Hepatocyte (in vitro differentiated cells): ENCODE data around the gene ULK4. TPM values are rescaled to one million over a fixed set of nuclear protein-coding genes. Genes with fewer than 3 reads are reported as not detected.

Source experiments
- DNase-seq: peaks from one replicate; pipeline ENCODE4 v3.0.0-alpha.2; 2016; ENCODE audit warnings: low spot score
- H2AFZ ChIP-seq: fragments of 200-600 bp; sonication (generic); 2 replicates; pipeline ENCODE4 v1.6.0; 2016; ENCODE audit warnings: antibody characterized with exemption, mild to moderate bottlenecking
- H3K27ac ChIP-seq: fragments of 200-600 bp; sonication (generic); 2 replicates; pipeline ENCODE4 v1.5.1; 2016; ENCODE audit warnings: mild to moderate bottlenecking
- H3K27me3 ChIP-seq: fragments of 200-600 bp; sonication (generic); 2 replicates; pipeline ENCODE4 v1.6.1; 2016
- H3K36me3 ChIP-seq: fragments of 200-600 bp; sonication (generic); replicated peaks from 2 replicates; pipeline ENCODE4 v1.5.1; 2016; ENCODE audit warnings: low read depth; ENCODE audit not compliant: insufficient read depth
- H3K4me1 ChIP-seq: fragments of 200-600 bp; sonication (generic); 2 replicates; pipeline ENCODE4 v1.5.1; 2016; ENCODE audit warnings: mild to moderate bottlenecking, moderate library complexity; ENCODE audit not compliant: insufficient read depth
- H3K4me2 ChIP-seq: fragments of 200-600 bp; sonication (generic); 2 replicates; pipeline ENCODE4 v1.6.0; 2016
- H3K4me3 ChIP-seq: fragments of 200-600 bp; sonication (generic); 2 replicates; pipeline ENCODE4 v1.5.1; 2016; ENCODE audit warnings: mild to moderate bottlenecking
- H3K79me2 ChIP-seq: fragments of 200-600 bp; sonication (generic); 2 replicates; pipeline ENCODE4 v1.6.0; 2017; ENCODE audit warnings: mild to moderate bottlenecking
- H3K9me2 ChIP-seq: fragments of 200-600 bp; sonication (generic); replicated peaks from 2 replicates; pipeline ENCODE4 v1.6.0; 2017; ENCODE audit warnings: mild to moderate bottlenecking; ENCODE audit not compliant: insufficient read depth
- H3K9me3 ChIP-seq: fragments of 200-600 bp; sonication (generic); 2 replicates; pipeline ENCODE4 v1.5.1; 2016; ENCODE audit warnings: low read depth, mild to moderate bottlenecking
- H4K20me1 ChIP-seq: fragments of 200-600 bp; sonication (generic); 2 replicates; pipeline ENCODE4 v1.6.0; 2016; ENCODE audit warnings: mild to moderate bottlenecking; ENCODE audit not compliant: insufficient read depth, poor library complexity, severe bottlenecking
- EZH2 ChIP-seq: fragments of 200-600 bp; sonication (generic); IDR thresholded peaks from 2 replicates; pipeline ENCODE4 v1.6.1; 2016; ENCODE audit warnings: antibody characterized with exemption, mild to moderate bottlenecking, borderline replicate concordance
- EZH2phosphoT487 ChIP-seq: fragments of 200-600 bp; sonication (generic); IDR thresholded peaks from one replicate; pipeline ENCODE4 v1.6.1; 2018; ENCODE audit warnings: antibody characterized with exemption, mild to moderate bottlenecking, low read depth, moderate library complexity; ENCODE audit not compliant: unreplicated experiment, severe bottlenecking
- WGBS: methylation state at CpG from one replicate; pipeline ENCODE4 v1.1.6; 2016; ENCODE audit warnings: low lambda C conversion rate; ENCODE audit errors: missing lambda C conversion rate; 5-methylcytosine and 5-hydroxymethylcytosine counted together
- polyA plus RNA-seq: library from polyadenylated mRNA; unstranded; fragments of >200 nt; fragmentation: Nextera tagmentation; extraction: Ambion mirVana; gene quantifications from 2 replicates; pipeline ENCODE4 v1.2.1, GENCODE V29; 2016
- total RNA-seq: library from RNA; depleted of rRNA; stranded (reverse); fragments of >200 nt; gene quantifications from 2 replicates; pipeline ENCODE4 v1.2.3, GENCODE V29; 2014
- TF ChIP-seq, protein P1 (sequence below): fragments of 200-600 bp; sonication (generic); IDR thresholded peaks from 2 replicates; pipeline ENCODE4 v1.5.1; 2016; ENCODE audit warnings: antibody characterized with exemption, mild to moderate bottlenecking; ENCODE audit not compliant: poor library complexity

ULK4 gene
- total and polyA plus RNA-seq, 2 experiments from 2014 or later = 3.8 to 9.1 TPM

DNA sequence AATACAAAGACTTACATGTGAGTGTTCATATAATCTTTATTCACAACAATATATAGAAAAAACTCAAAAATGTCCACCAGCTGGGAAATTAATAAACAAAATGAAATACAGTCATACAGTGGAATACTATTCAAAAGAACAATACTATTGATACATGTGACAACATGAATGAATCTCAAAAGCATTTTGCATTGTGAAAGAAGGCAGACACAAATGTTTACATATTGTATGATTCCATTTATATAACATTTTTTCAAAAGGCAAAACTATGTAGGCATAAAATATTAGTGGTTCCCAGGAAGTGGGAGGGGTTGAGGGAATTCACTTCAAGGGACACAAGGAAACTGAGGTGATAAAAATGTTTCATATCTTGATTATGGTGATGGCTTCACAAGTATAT is 459.4 kb downstream of the ULK4 start:
- no peak for DNase-seq
- no peaks in the 10 kb centered on the region for H3K9me3 ChIP-seq
- no peaks in the 10 kb centered on the region for H3K36me3 ChIP-seq
- H3K4me1 ChIP-seq = no peaks in the 10 kb centered on the region
- no peaks in the 10 kb centered on the region for H3K79me2 ChIP-seq
- H4K20me1 ChIP-seq = no peaks in the 10 kb centered on the region
- H3K9me2 ChIP-seq = no peaks in the 10 kb centered on the region
- no peak for TF ChIP-seq EZH2
- no peak for TF ChIP-seq EZH2phosphoT487
- TF ChIP-seq, protein P1, sequence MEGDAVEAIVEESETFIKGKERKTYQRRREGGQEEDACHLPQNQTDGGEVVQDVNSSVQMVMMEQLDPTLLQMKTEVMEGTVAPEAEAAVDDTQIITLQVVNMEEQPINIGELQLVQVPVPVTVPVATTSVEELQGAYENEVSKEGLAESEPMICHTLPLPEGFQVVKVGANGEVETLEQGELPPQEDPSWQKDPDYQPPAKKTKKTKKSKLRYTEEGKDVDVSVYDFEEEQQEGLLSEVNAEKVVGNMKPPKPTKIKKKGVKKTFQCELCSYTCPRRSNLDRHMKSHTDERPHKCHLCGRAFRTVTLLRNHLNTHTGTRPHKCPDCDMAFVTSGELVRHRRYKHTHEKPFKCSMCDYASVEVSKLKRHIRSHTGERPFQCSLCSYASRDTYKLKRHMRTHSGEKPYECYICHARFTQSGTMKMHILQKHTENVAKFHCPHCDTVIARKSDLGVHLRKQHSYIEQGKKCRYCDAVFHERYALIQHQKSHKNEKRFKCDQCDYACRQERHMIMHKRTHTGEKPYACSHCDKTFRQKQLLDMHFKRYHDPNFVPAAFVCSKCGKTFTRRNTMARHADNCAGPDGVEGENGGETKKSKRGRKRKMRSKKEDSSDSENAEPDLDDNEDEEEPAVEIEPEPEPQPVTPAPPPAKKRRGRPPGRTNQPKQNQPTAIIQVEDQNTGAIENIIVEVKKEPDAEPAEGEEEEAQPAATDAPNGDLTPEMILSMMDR = no peak
- no peak overlapping the region for H3K27ac ChIP-seq
- no peak overlapping the region for H2AFZ ChIP-seq
- no peaks in the 10 kb centered on the region for H3K27me3 ChIP-seq
- H3K4me2 ChIP-seq = no peak overlapping the region
- H3K4me3 ChIP-seq = no peak overlapping the region

DNA sequence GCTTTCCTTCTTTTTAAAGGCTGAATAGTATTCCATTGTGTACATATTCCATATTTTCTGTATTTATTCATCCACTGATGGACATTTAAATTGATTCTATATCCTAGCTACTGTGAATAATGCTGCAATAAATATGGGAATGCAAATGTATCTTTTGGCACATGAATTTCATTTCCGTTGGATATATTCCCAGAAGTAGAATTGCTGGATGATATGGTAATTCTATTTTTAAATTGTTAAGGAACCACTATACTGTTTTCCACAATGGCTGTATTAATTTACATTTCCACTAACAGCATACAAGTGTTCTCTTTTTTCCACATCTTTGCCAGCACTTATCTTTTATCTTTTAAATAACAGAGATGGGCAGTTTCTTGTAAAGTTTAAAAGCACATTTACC is 459.9 kb downstream of the ULK4 start:
- Histone ChIP-seq H3K4me2 (no peak overlapping the region), H3K27ac (no peak overlapping the region), H4K20me1 (no peaks in the 10 kb centered on the region), H3K36me3 (no peaks in the 10 kb centered on the region), H3K9me2 (no peaks in the 10 kb centered on the region), H2AFZ (no peak overlapping the region), H3K79me2 (no peaks in the 10 kb centered on the region), H3K4me1 (no peaks in the 10 kb centered on the region), H3K9me3 (no peaks in the 10 kb centered on the region), H3K4me3 (no peak overlapping the region), H3K27me3 (no peaks in the 10 kb centered on the region)
- 91% methylated on average over 1 of the region's 1 CpG for WGBS
- no peak for DNase-seq
- no peak for TF ChIP-seq EZH2

DNA sequence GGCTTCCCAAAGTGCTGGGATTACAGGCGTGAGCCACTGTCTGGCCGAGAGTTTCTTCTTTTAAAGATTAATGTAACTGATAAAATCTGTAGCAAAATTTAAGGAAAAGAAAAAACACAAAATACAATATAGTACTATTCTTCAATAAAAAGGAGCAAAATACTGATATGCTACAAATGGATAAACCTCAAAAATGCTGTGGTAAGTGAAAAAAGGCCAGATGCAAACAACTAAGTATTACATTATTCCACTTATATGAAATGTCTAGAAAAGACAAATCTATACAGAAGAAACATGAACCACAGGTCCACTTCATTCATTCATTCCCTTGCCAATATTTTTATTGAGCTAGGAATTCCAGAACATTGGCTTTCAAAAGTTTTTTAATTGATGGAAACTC is 463.1 kb downstream of the ULK4 start:
- Histone ChIP-seq H4K20me1 (no peaks in the 10 kb centered on the region), H3K9me3 (no peaks in the 10 kb centered on the region), H3K4me3 (no peak overlapping the region), H3K9me2 (no peaks in the 10 kb centered on the region), H3K27me3 (no peaks in the 10 kb centered on the region), H3K36me3 (no peaks in the 10 kb centered on the region), H3K27ac (no peak overlapping the region), H2AFZ (no peak overlapping the region), H3K4me2 (no peak overlapping the region), H3K4me1 (no peaks in the 10 kb centered on the region), H3K79me2 (no peaks in the 10 kb centered on the region)
- DNase-seq = no peak
- 90% methylated on average over 2 of the region's 2 CpGs for WGBS
- TF ChIP-seq EZH2 (no peak), EZH2phosphoT487 (no peak)
- TF ChIP-seq, protein P1 = no peak

DNA sequence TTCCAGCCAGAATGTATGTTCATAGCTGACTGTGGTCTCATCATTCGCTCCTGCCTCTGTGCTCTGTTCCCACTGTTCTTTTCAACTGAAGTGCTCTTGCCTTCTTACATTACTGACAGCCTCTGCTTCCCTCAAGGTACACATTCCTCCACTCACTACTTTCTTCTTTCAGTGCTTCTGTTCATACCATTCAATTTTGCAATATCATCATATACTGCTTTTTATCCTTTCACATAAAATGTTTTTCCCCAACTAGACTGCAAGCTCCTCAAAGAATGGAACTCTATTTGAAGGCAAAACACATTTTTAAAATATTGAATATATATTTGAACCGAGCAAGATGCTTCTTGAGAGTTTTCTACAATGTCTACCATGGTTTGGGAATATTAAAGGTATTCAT is 471.5 kb downstream of the ULK4 start:
- no peak overlapping the region for H2AFZ ChIP-seq
- whole genome bisulfite sequencing = 98% methylated on average over 2 of the region's 2 CpGs
- no peaks in the 10 kb centered on the region for H3K9me2 ChIP-seq
- H3K4me1 ChIP-seq = no peaks in the 10 kb centered on the region
- no peaks in the 10 kb centered on the region for H3K27me3 ChIP-seq
- no peak overlapping the region for H3K4me3 ChIP-seq
- no peak for TF ChIP-seq EZH2phosphoT487
- TF ChIP-seq EZH2 = no peak
- TF ChIP-seq, protein P1 = no peak
- H3K27ac ChIP-seq = no peak overlapping the region
- H4K20me1 ChIP-seq = no peaks in the 10 kb centered on the region
- H3K36me3 ChIP-seq = no peaks in the 10 kb centered on the region
- no peak overlapping the region for H3K4me2 ChIP-seq
- DNase-seq = no peak
- H3K9me3 ChIP-seq = no peaks in the 10 kb centered on the region
- H3K79me2 ChIP-seq = no peaks in the 10 kb centered on the region
